Activated naive CD4-positive, alpha-beta T cell treated with anti-CD3 and anti-CD28 coated beads for 36 hours (primary cell): ENCODE measurements around the gene ITPKC. TPM values are rescaled to one million over a fixed set of nuclear protein-coding genes. Genes with fewer than 3 reads are reported as not detected.
"Not testable (repeated sequence)": the region's sequence is repeated elsewhere in the genome, so short reads cannot be mapped to it uniquely, and the experiment has no call there.

Experiments used
- CTCF ChIA-PET: fragments of 350-600 bp; sonication (Branson Sonifier 250); formaldehyde crosslinking; loops from one replicate; lab custom pipeline; 2021; ENCODE audit warnings: antibody characterized with exemption; lab: Charles Lee
- DNase-seq: peaks from one replicate; pipeline ENCODE4 v3.0.0-alpha.2; 2020
- H3K27ac Mint-ChIP-seq: one replicate; pipeline ENCODE4 v1.8.0; 2021; ENCODE audit warnings: mild to moderate bottlenecking, mixed read lengths
- H3K27me3 Mint-ChIP-seq: one replicate; pipeline ENCODE4 v1.8.0; 2021; ENCODE audit warnings: low read depth, mixed read lengths
- H3K36me3 Mint-ChIP-seq: one replicate; pipeline ENCODE4 v1.8.0; 2021; ENCODE audit warnings: low read depth, mixed read lengths
- H3K4me1 Mint-ChIP-seq: one replicate; pipeline ENCODE4 v1.8.0; 2021; ENCODE audit warnings: low read depth, mixed read lengths
- H3K4me3 Mint-ChIP-seq: one replicate; pipeline ENCODE4 v1.8.0; 2021; ENCODE audit warnings: mild to moderate bottlenecking, moderate library complexity, mixed read lengths
- H3K9me3 Mint-ChIP-seq: one replicate; pipeline ENCODE4 v1.8.0; 2021; ENCODE audit warnings: mixed read lengths
- intact Hi-C: fragments of 100-400 bp; cut with micrococcal nuclease; formaldehyde crosslinking; loops from one replicate; pipeline ENCODE4 v1.15.1; 2023
- total RNA-seq, 2 experiments: library from RNA; stranded (reverse); gene quantifications; one replicate each; pipeline ENCODE4 v1.2.3, GENCODE V29; 2021

ITPKC gene
- total RNA-seq, 2 experiments from 2014 or later, result 4.4 to 4.7 TPM

DNA sequence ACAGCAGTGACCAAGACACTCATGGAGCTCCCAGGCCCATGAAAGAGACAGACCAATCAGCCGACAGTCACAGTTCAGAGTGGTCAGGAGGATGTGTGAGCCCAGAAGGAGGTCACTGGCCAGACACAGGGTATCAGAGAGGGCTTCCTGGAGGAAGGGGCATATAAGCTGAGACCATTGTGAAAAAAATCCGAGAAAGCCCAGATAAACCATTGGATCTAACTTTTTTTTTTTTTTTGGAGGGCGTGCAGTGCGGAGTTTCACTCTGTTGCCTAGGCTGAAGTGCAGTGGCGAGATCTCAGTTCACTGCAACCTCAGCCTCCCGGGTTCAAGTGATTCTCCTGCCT, 4.2 kb downstream of the ITPKC start:
- H3K4me1 Mint-ChIP-seq, result peaks cover 63% of the 10 kb centered on the region
- H3K27ac Mint-ChIP-seq, result no peak overlapping the region
- CTCF ChIA-PET, result interaction anchor here (0.9 to 1.3 kb wide), 4 partner anchors 23 to 91 kb away, joined by 3 to 4 read pairs (median 3); no protein-coding TSS in a partner anchor
- no peak for DNase-seq
- peaks cover 20% of the 10 kb centered on the region for H3K36me3 Mint-ChIP-seq
- no peaks in the 10 kb centered on the region for H3K27me3 Mint-ChIP-seq
- no peak overlapping the region for H3K4me3 Mint-ChIP-seq
- intact Hi-C loops, result no loop called here
- no peaks in the 10 kb centered on the region for H3K9me3 Mint-ChIP-seq

DNA sequence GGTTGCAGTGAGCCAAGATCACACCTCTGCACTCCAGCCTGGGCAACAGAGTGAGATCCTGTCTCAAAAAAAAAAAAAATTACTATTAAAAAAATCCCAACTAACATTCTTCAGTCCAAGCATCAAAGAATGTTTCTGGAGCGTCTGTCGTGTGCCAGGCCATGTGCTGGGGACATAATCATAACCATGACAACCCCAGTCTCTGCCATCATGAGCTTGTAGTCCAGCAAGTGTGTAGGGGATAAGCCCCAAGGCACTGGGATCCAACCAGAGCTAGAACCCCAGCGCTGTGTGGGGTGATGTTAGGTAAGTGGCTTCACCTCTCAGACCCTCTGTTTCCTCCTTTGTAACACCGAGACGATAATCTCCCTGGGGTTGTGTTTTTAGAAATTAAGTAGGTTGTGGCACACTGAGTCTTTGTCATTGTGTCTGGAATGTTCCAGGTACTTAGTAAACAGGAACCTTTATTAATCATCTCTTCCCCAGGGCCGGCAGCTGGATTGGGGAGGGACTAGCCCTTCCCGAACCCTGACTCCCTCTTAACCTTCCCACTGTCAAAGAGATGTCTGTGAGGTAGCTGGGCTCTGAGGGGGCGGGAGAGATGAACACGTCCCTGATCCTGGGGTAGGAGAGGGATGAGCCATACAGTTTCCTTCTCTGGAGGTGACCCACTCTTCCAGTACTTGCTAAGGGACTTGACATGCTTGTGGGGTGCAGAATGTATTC, 5.2 kb downstream of the ITPKC start:
- Mint-ChIP-seq H3K4me1 (peaks cover 62% of the 10 kb centered on the region), H3K27ac (no peak overlapping the region), H3K36me3 (peaks cover 22% of the 10 kb centered on the region), H3K4me3 (no peak overlapping the region), H3K27me3 (no peaks in the 10 kb centered on the region), H3K9me3 (no peaks in the 10 kb centered on the region)
- no peak for DNase-seq
- CTCF ChIA-PET, result interaction anchor here (0.6 to 1.3 kb wide), 6 partner anchors 21 to 304 kb away, joined by 3 read pairs; no protein-coding TSS in a partner anchor
- intact Hi-C loops, result no loop called here

DNA sequence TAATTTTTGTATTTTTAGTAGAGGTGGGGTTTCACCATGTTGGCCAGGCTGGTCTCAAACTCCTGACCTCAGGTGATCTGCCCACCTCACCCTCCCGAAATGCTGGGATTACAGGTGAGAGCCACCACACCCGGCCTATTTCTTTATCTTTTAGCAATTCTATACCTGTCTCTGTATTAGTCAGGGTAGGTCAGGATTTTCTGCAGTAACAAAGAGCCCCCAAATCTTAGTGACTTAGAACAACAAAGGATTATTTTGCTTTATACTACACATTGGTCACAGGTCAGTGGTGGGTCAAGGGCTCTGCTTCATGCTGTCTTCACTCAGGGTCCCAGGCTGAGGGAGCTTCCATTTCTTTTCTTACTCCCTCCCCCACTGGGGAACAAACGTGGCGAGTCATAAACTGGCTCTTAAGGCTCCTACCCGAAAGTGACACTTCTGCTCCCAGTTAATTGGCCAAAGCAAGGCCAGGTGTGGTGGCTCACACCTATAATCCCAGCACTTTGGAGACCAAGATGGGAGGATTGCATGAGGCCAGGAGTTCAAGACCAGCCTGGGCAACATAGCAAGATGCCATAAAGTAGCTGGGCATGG, 6.8 kb downstream of the ITPKC start:
- intact Hi-C loops, result loop anchor here (1.0 to 2.0 kb wide), 3 partner anchors 7 to 53 kb away; partner anchors contain the start of genes ACTMAP, COQ8B and SNRPA
- no peaks in the 10 kb centered on the region for H3K9me3 Mint-ChIP-seq
- no peak for DNase-seq
- no peak overlapping the region for H3K27ac Mint-ChIP-seq
- no peak overlapping the region for H3K4me3 Mint-ChIP-seq
- H3K27me3 Mint-ChIP-seq, result no peaks in the 10 kb centered on the region
- H3K4me1 Mint-ChIP-seq, result peaks cover 53% of the 10 kb centered on the region
- CTCF ChIA-PET, result no interaction called here
- H3K36me3 Mint-ChIP-seq, result peaks cover 30% of the 10 kb centered on the region

DNA sequence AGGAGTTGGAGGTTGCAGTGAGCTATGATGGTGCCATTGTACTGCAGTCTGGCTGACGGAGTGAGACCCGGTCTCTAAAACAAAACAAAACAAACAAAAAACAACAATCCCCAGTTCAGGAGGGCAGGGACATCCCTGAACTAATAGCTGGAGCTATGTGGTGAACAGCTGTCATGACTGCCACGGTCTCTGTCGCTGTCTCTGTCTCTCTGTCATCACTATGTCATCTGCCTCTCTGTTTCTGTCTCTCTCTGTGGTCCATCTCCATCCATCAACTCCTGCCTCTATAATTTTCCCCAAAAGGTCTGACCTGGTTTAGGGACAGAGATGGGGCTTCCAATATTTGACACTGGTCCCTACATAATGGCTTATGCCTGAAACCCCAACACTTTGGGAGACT, 7.4 kb downstream of the ITPKC start:
- no peaks in the 10 kb centered on the region for H3K27me3 Mint-ChIP-seq
- peak; percentile 39 for DNase-seq
- CTCF ChIA-PET, result no interaction called here

DNA sequence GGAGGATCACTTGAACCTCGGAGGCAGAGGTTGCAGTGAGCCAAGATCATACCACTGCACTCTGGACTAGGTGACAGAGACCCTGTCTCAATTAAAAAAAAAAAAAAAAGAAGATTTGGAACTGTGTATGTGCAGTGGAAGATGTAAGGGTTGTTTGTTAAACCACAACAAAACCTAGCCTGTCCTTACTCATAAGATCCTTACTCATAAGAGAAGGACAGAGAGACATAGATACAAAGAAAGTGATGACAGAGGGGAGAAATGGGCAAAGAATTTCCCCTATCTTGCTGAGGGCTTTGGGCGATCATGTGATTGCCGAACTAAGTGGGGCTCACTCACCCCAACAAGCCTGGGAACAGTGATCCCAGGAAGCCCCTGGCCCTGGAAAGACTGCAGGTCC, 7.9 kb downstream of the ITPKC start:
- intact Hi-C loops, result loop anchor here (1.0 to 2.0 kb wide), 3 partner anchors 9 to 52 kb away; partner anchors contain the start of genes ACTMAP, COQ8B and SNRPA

More for the DNA sequence above, 7.4 kb downstream of the ITPKC start:
- Mint-ChIP-seq H3K4me1 (peaks cover 50% of the 10 kb centered on the region), H3K27ac (peak overlapping the region; percentile 69), H3K9me3 (no peaks in the 10 kb centered on the region), H3K4me3 (no peak overlapping the region), H3K36me3 (peaks cover 30% of the 10 kb centered on the region)
- intact Hi-C loops, result loop anchor here (1.0 to 2.0 kb wide), 3 partner anchors 8 to 52 kb away; partner anchors contain the start of genes ACTMAP, COQ8B and SNRPA

DNA sequence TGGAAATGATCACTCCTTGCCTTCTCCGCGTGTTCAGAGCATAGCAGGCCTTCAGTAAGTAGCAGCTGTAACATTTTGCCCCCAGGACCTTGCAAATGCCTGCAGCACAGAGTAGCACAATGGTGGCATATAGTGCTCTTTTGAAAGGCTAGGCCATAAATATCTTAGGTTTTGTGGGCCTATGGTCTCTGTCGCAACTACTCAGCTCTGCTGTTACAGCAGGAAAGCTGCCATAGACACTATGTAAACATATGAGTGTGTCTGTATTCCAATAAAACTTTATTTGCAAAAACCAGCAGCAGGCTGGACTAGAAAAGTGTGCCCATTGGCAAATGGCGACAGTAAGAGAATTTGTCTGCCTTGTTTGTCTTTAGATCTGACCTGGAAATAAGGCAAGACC, 9.4 kb downstream of the ITPKC start:
- CTCF ChIA-PET, result interaction anchor here (0.7 to 1.2 kb wide), 2 partner anchors 35 to 93 kb away, joined by 3 read pairs; no protein-coding TSS in a partner anchor
- Mint-ChIP-seq H3K27ac (no peak overlapping the region), H3K36me3 (peaks cover 36% of the 10 kb centered on the region)

More for the DNA sequence above, 7.9 kb downstream of the ITPKC start:
- peaks cover 30% of the 10 kb centered on the region for H3K36me3 Mint-ChIP-seq
- H3K9me3 Mint-ChIP-seq, result no peaks in the 10 kb centered on the region
- H3K27ac Mint-ChIP-seq, result peak overlapping the region; percentile 70
- H3K27me3 Mint-ChIP-seq, result no peaks in the 10 kb centered on the region
- peak; percentile 45 for DNase-seq
- peaks cover 45% of the 10 kb centered on the region for H3K4me1 Mint-ChIP-seq
- H3K4me3 Mint-ChIP-seq, result no peak overlapping the region
- CTCF ChIA-PET, result no interaction called here

DNA sequence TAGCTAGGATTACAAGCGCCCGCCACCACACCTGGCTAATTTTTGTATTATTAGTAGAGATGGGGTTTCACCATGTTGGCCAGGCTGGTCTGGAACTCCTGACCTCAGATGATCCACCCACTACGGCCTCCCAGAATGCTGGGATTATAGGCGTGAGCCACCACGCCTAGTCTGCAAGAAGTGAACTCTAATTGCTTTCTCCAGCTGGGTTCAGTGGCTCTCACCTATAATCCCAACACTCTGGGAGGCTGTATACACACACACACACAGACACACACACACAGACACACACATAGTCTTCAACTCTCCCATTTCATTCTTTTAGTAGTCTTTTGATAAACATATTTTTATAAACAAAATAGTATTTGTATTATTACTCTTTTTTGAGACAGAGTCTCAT, 13.2 kb downstream of the ITPKC start:
- DNase-seq, H3K27ac Mint-ChIP-seq, H3K9me3 Mint-ChIP-seq, H3K4me3 Mint-ChIP-seq, H3K27me3 Mint-ChIP-seq, H3K4me1 Mint-ChIP-seq, intact Hi-C loops: not testable (repeated sequence)
- CTCF ChIA-PET, result interaction anchor here (0.7 kb wide), 1 partner anchor 77 kb away, joined by 3 read pairs; no protein-coding TSS in a partner anchor
- H3K36me3 Mint-ChIP-seq, result peaks cover 23% of the 10 kb centered on the region

More for the DNA sequence above, 9.4 kb downstream of the ITPKC start:
- Mint-ChIP-seq H3K9me3 (no peaks in the 10 kb centered on the region), H3K4me3 (no peak overlapping the region), H3K27me3 (no peaks in the 10 kb centered on the region), H3K4me1 (peaks cover 31% of the 10 kb centered on the region)
- intact Hi-C loops, result no loop called here
- no peak for DNase-seq

DNA sequence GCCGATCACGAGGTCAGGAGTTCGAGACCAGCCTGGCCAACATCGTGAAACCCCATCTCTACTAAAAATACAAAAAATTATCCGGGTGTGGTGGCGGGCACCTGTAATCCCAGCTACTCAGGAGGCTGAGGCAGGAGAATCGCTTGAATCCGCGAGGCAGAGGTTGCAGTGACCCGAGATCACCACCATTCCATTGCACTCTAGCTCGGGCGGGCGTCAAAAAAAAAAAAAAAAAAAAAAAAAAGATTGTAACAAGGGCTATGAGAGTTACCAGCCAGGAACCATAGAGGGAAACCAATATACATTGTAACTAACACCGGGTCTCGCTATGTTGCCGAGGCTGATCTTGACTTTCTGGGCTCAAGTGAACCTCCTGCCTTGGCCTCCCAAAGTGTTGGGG, 15.4 kb downstream of the ITPKC start:
- H3K4me3 Mint-ChIP-seq, H3K9me3 Mint-ChIP-seq, DNase-seq, H3K27me3 Mint-ChIP-seq, H3K27ac Mint-ChIP-seq, CTCF ChIA-PET, H3K4me1 Mint-ChIP-seq, intact Hi-C loops: not testable (repeated sequence)
- H3K36me3 Mint-ChIP-seq, result peaks cover 21% of the 10 kb centered on the region

DNA sequence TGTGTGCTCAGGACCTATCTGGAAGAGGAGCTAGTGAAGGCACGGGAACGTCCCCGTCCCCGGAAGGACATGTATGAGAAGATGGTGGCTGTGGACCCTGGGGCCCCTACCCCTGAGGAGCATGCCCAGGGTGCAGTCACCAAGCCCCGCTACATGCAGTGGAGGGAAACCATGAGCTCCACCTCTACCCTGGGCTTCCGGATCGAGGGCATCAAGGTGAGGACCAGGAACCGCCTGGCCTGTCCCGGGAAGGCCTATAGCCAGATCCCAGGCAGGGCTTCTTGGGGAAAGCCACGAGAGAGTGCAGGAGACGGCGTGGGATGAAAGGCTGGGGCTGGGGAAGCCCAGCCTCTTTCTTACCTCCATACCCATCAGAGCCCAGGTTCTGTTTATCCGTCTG, 16.2 kb downstream of the ITPKC start:
- no peak overlapping the region for H3K4me3 Mint-ChIP-seq
- peaks cover 18% of the 10 kb centered on the region for H3K36me3 Mint-ChIP-seq
- no peaks in the 10 kb centered on the region for H3K4me1 Mint-ChIP-seq
- intact Hi-C loops, result no loop called here
- DNase-seq, result no peak
- CTCF ChIA-PET, result interaction anchor here (0.9 kb wide), 1 partner anchor 80 kb away, joined by 3 read pairs; no protein-coding TSS in a partner anchor
- H3K27me3 Mint-ChIP-seq, result no peaks in the 10 kb centered on the region
- H3K9me3 Mint-ChIP-seq, result no peaks in the 10 kb centered on the region
- H3K27ac Mint-ChIP-seq, result no peak overlapping the region

DNA sequence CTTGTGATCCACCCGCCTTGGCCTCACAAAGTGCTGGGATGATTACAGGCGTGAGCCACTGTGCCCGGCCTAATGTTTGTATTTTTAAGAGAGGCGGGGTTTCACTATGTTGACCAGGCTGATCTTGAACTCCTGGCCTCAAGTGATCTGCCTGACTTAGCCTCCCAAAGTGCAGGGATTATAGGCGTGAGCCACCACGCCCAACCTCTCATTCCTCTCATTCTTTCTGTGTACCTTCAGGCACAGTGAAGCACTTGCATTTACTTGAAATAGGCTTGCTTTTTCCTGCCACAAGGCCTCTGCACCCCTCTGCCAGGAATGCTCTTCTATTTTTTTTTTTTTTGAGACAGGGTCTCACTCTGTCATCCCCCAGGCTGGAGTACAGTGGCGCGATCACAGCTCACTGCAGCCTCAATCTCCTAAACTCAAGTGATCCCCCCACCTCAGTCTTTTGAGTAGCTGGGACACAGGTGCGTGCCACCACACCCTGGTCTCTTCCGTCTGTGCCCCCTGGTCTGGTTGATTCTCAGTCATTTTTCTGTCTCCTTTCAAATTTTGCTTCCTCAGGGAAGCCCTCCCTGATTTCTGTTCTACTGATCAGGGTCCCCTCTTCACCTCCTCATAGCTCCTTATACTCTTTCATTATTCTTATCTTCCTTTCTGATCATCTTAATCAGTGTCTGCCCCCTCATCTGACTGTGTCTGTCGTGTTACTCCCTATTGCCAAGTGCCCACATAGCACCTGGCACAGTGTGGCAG, 18.3 kb downstream of the ITPKC start:
- no peak overlapping the region for H3K4me3 Mint-ChIP-seq
- DNase-seq, result no peak
- no peaks in the 10 kb centered on the region for H3K4me1 Mint-ChIP-seq
- intact Hi-C loops, result no loop called here
- CTCF ChIA-PET, result no interaction called here
- H3K27ac Mint-ChIP-seq, result no peak overlapping the region
- H3K36me3 Mint-ChIP-seq, result peaks cover 16% of the 10 kb centered on the region
- H3K9me3 Mint-ChIP-seq, result no peaks in the 10 kb centered on the region
- H3K27me3 Mint-ChIP-seq, result no peaks in the 10 kb centered on the region

DNA sequence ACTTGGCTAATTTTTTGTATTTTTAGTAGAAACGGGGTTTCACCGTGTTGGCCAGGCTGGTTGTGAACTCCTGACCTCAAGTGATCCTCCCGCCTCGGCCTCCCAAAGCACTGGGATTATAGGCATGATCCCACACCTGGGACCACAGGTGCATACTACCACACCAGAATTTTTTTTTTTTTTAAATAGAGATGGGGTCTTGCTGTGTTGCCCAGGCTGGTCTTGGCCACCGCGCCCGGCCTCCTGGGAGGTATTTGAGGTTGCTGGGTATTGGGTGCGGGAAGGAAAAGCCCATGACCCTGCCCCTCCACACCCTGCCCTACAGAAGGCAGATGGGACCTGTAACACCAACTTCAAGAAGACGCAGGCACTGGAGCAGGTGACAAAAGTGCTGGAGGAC, 19.7 kb downstream of the ITPKC start:
- DNase-seq, result no peak
- peaks cover 12% of the 10 kb centered on the region for H3K36me3 Mint-ChIP-seq
- intact Hi-C loops, result no loop called here
- no peaks in the 10 kb centered on the region for H3K9me3 Mint-ChIP-seq
- H3K27me3 Mint-ChIP-seq, result no peaks in the 10 kb centered on the region
- no peaks in the 10 kb centered on the region for H3K4me1 Mint-ChIP-seq
- H3K27ac Mint-ChIP-seq, result no peak overlapping the region
- H3K4me3 Mint-ChIP-seq, result no peak overlapping the region
- CTCF ChIA-PET, result no interaction called here

DNA sequence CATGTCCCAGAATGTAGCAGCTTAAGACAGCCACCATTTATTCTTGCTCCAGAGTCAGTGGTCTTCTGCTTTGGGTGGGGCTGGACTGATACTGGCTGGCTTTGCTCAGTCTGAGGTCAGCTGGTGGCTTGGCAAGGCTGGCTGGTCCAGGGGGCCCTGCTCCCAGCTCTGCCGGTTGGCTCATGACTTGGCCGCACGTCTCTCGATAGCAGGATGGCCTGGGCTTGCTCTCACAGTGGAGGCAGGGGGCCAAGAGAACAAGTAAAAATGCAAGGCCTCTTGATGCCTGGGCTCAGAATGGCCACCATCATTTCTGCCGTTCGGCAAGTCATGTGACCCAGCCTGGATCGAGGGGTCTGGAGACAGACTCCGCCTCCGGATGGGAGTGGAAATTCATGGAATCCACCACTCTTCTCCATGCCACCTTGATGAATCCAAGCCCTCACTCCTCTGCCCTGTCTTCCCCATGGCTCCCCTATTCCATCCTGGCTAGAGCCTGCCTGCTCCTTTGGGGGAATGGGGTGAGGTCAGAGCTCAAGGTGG, 20.3 kb downstream of the ITPKC start:
- no peak overlapping the region for H3K4me3 Mint-ChIP-seq
- peaks cover 12% of the 10 kb centered on the region for H3K36me3 Mint-ChIP-seq
- no peak for DNase-seq
- H3K4me1 Mint-ChIP-seq, result no peaks in the 10 kb centered on the region
- intact Hi-C loops, result no loop called here
- H3K9me3 Mint-ChIP-seq, result no peaks in the 10 kb centered on the region
- no peaks in the 10 kb centered on the region for H3K27me3 Mint-ChIP-seq
- no peak overlapping the region for H3K27ac Mint-ChIP-seq
- CTCF ChIA-PET, result no interaction called here
